ENCODE results near the gene TES.
"Not testable (repeated sequence)": the region's sequence is repeated elsewhere in the genome, so short reads cannot be mapped to it uniquely, and the experiment has no call there.

TES gene

GRCh38 chr7:116239434-116239833 is 29.1 kb downstream of the TES start:
- Histone ChIP-seq H3K27ac (ENCODE audit: low read depth, low read length) (no peak overlapping the region), H3K4me3 (ENCODE audit: low read depth in 1 of 2, low read length in 2 of 2) (no peak overlapping the region), H3K9ac (ENCODE audit: low read depth in 1 of 2, low read length in 2 of 2) (no peak overlapping the region), H3K36me3 (ENCODE audit: control insufficient read depth in 1 of 2, insufficient read depth in 2 of 2, low read length in 2 of 2) (peaks cover 5 to 6% of the 10 kb centered on the region in 2 donors), H3K9me3 (ENCODE audit: control insufficient read depth in 1 of 2, low read length in 2 of 2) (peaks cover 0 to 2% of the 10 kb centered on the region in 2 donors), H3K27me3 (ENCODE audit: control insufficient read depth in 1 of 2, insufficient read depth in 2 of 2, low read length in 2 of 2) (no peaks in the 10 kb centered on the region), H3K4me1 (ENCODE audit: control insufficient read depth in 1 of 2, insufficient read depth in 2 of 2, low read length in 2 of 2) (peaks cover 0 to 17% of the 10 kb centered on the region in 2 donors)

- peaks cover 0 to 17% of the 10 kb centered on the region in 2 donors for H3K4me1 ChIP-seq (ENCODE audit: control insufficient read depth in 1 of 2, insufficient read depth in 2 of 2, low read length in 2 of 2)
- no peaks in the 10 kb centered on the region for H3K27me3 ChIP-seq (ENCODE audit: control insufficient read depth in 1 of 2, insufficient read depth in 2 of 2, low read length in 2 of 2)
- peaks cover 0 to 2% of the 10 kb centered on the region in 2 donors for H3K9me3 ChIP-seq (ENCODE audit: control insufficient read depth in 1 of 2, low read length in 2 of 2)
- no peak overlapping the region for H3K4me3 ChIP-seq (ENCODE audit: low read depth in 1 of 2, low read length in 2 of 2)
- peaks cover 5 to 13% of the 10 kb centered on the region in 2 donors for H3K36me3 ChIP-seq (ENCODE audit: control insufficient read depth in 1 of 2, insufficient read depth in 2 of 2, low read length in 2 of 2)
- no peak overlapping the region for H3K9ac ChIP-seq (ENCODE audit: low read depth in 1 of 2, low read length in 2 of 2)
- H3K27ac ChIP-seq (ENCODE audit: low read depth, low read length) = no peak overlapping the region
Observed at GRCh38 chr7:116240024-116240668, 29.8 kb downstream of the TES start.

- Histone ChIP-seq H3K9ac (ENCODE audit: low read depth in 1 of 2, low read length in 2 of 2) (no peak overlapping the region), H3K4me1 (ENCODE audit: control insufficient read depth in 1 of 2, insufficient read depth in 2 of 2, low read length in 2 of 2) (peaks cover 0 to 17% of the 10 kb centered on the region in 2 donors), H3K27me3 (ENCODE audit: control insufficient read depth in 1 of 2, insufficient read depth in 2 of 2, low read length in 2 of 2) (no peaks in the 10 kb centered on the region), H3K9me3 (ENCODE audit: control insufficient read depth in 1 of 2, low read length in 2 of 2) (peaks cover 0 to 2% of the 10 kb centered on the region in 2 donors), H3K36me3 (ENCODE audit: control insufficient read depth in 1 of 2, insufficient read depth in 2 of 2, low read length in 2 of 2) (peaks cover 5 to 13% of the 10 kb centered on the region in 2 donors), H3K27ac (ENCODE audit: low read depth, low read length) (no peak overlapping the region), H3K4me3 (ENCODE audit: low read depth in 1 of 2, low read length in 2 of 2) (no peak overlapping the region)
Observed at GRCh38 chr7:116241291-116241690, 31.0 kb downstream of the TES start.

GRCh38 chr7:116242178-116242577 is 31.8 kb downstream of the TES start:
- no peak overlapping the region for H3K27ac ChIP-seq (ENCODE audit: low read depth, low read length)
- H3K27me3 ChIP-seq (ENCODE audit: control insufficient read depth in 1 of 2, insufficient read depth in 2 of 2, low read length in 2 of 2) = no peaks in the 10 kb centered on the region
- H3K4me1 ChIP-seq (ENCODE audit: control insufficient read depth in 1 of 2, insufficient read depth in 2 of 2, low read length in 2 of 2) = peaks cover 0 to 17% of the 10 kb centered on the region in 2 donors
- peaks cover 0 to 2% of the 10 kb centered on the region in 2 donors for H3K9me3 ChIP-seq (ENCODE audit: control insufficient read depth in 1 of 2, low read length in 2 of 2)
- no peak overlapping the region for H3K9ac ChIP-seq (ENCODE audit: low read depth in 1 of 2, low read length in 2 of 2)
- H3K36me3 ChIP-seq (ENCODE audit: control insufficient read depth in 1 of 2, insufficient read depth in 2 of 2, low read length in 2 of 2) = peaks cover 5 to 8% of the 10 kb centered on the region in 2 donors
- H3K4me3 ChIP-seq (ENCODE audit: low read depth in 1 of 2, low read length in 2 of 2) = no peak overlapping the region

- Histone ChIP-seq H3K9me3 (ENCODE audit: control insufficient read depth in 1 of 2, low read length in 2 of 2) (peaks cover 0 to 2% of the 10 kb centered on the region in 2 donors), H3K27me3 (ENCODE audit: control insufficient read depth in 1 of 2, insufficient read depth in 2 of 2, low read length in 2 of 2) (no peaks in the 10 kb centered on the region), H3K36me3 (ENCODE audit: control insufficient read depth in 1 of 2, insufficient read depth in 2 of 2, low read length in 2 of 2) (peaks cover 0 to 8% of the 10 kb centered on the region in 2 donors), H3K4me3 (ENCODE audit: low read depth in 1 of 2, low read length in 2 of 2) (no peak overlapping the region), H3K27ac (ENCODE audit: low read depth, low read length) (no peak overlapping the region), H3K9ac (ENCODE audit: low read depth in 1 of 2, low read length in 2 of 2) (no peak overlapping the region), H3K4me1 (ENCODE audit: control insufficient read depth in 1 of 2, insufficient read depth in 2 of 2, low read length in 2 of 2) (peaks cover 0 to 17% of the 10 kb centered on the region in 2 donors)
Observed at GRCh38 chr7:116242759-116243158, 32.4 kb downstream of the TES start.

GRCh38 chr7:116244803-116245202 is 34.5 kb downstream of the TES start:
- not testable (repeated sequence) for H3K27ac ChIP-seq (ENCODE audit: low read depth, low read length); H3K27me3 ChIP-seq (ENCODE audit: control insufficient read depth in 1 of 2, insufficient read depth in 2 of 2, low read length in 2 of 2); H3K4me1 ChIP-seq (ENCODE audit: control insufficient read depth in 1 of 2, insufficient read depth in 2 of 2, low read length in 2 of 2); H3K9me3 ChIP-seq (ENCODE audit: control insufficient read depth in 1 of 2, low read length in 2 of 2); H3K9ac ChIP-seq (ENCODE audit: low read depth in 1 of 2, low read length in 2 of 2); H3K4me3 ChIP-seq (ENCODE audit: low read depth in 1 of 2, low read length in 2 of 2)
- peaks cover 0 to 13% of the 10 kb centered on the region in 2 donors for H3K36me3 ChIP-seq (ENCODE audit: control insufficient read depth in 1 of 2, insufficient read depth in 2 of 2, low read length in 2 of 2)

- Histone ChIP-seq H3K9ac (ENCODE audit: low read depth in 1 of 2, low read length in 2 of 2) (no peak overlapping the region), H3K4me3 (ENCODE audit: low read depth in 1 of 2, low read length in 2 of 2) (no peak overlapping the region), H3K27ac (ENCODE audit: low read depth, low read length) (no peak overlapping the region), H3K27me3 (ENCODE audit: control insufficient read depth in 1 of 2, insufficient read depth in 2 of 2, low read length in 2 of 2) (no peaks in the 10 kb centered on the region), H3K4me1 (ENCODE audit: control insufficient read depth in 1 of 2, insufficient read depth in 2 of 2, low read length in 2 of 2) (peaks cover 0 to 3% of the 10 kb centered on the region in 2 donors), H3K9me3 (ENCODE audit: control insufficient read depth in 1 of 2, low read length in 2 of 2) (peaks cover 0 to 2% of the 10 kb centered on the region in 2 donors), H3K36me3 (ENCODE audit: control insufficient read depth in 1 of 2, insufficient read depth in 2 of 2, low read length in 2 of 2) (peaks cover 4 to 22% of the 10 kb centered on the region in 2 donors)
Observed at GRCh38 chr7:116246357-116246756, 36.0 kb downstream of the TES start.

GRCh38 chr7:116249969-116250553 is 39.7 kb downstream of the TES start:
- Histone ChIP-seq H3K36me3 (ENCODE audit: control insufficient read depth in 1 of 2, insufficient read depth in 2 of 2, low read length in 2 of 2) (peaks cover 20 to 34% of the 10 kb centered on the region in 2 donors), H3K9me3 (ENCODE audit: control insufficient read depth in 1 of 2, low read length in 2 of 2) (no peaks in the 10 kb centered on the region), H3K27ac (ENCODE audit: low read depth, low read length) (no peak overlapping the region), H3K27me3 (ENCODE audit: control insufficient read depth in 1 of 2, insufficient read depth in 2 of 2, low read length in 2 of 2) (no peaks in the 10 kb centered on the region), H3K4me1 (ENCODE audit: control insufficient read depth in 1 of 2, insufficient read depth in 2 of 2, low read length in 2 of 2) (no peaks in the 10 kb centered on the region), H3K4me3 (ENCODE audit: low read depth in 1 of 2, low read length in 2 of 2) (no peak overlapping the region), H3K9ac (ENCODE audit: low read depth in 1 of 2, low read length in 2 of 2) (no peak overlapping the region)

- Histone ChIP-seq H3K27me3 (ENCODE audit: control insufficient read depth in 1 of 2, insufficient read depth in 2 of 2, low read length in 2 of 2) (no peaks in the 10 kb centered on the region), H3K36me3 (ENCODE audit: control insufficient read depth in 1 of 2, insufficient read depth in 2 of 2, low read length in 2 of 2) (peaks cover 20 to 42% of the 10 kb centered on the region in 2 donors), H3K9ac (ENCODE audit: low read depth in 1 of 2, low read length in 2 of 2) (no peak overlapping the region), H3K9me3 (ENCODE audit: control insufficient read depth in 1 of 2, low read length in 2 of 2) (no peaks in the 10 kb centered on the region), H3K4me3 (ENCODE audit: low read depth in 1 of 2, low read length in 2 of 2) (no peak overlapping the region), H3K27ac (ENCODE audit: low read depth, low read length) (no peak overlapping the region), H3K4me1 (ENCODE audit: control insufficient read depth in 1 of 2, insufficient read depth in 2 of 2, low read length in 2 of 2) (no peaks in the 10 kb centered on the region)
Observed at GRCh38 chr7:116251675-116252074, 41.3 kb downstream of the TES start.

- no peaks in the 10 kb centered on the region for H3K27me3 ChIP-seq (ENCODE audit: control insufficient read depth in 1 of 2, insufficient read depth in 2 of 2, low read length in 2 of 2)
- H3K9ac ChIP-seq (ENCODE audit: low read depth in 1 of 2, low read length in 2 of 2) = no peak overlapping the region
- no peaks in the 10 kb centered on the region for H3K4me1 ChIP-seq (ENCODE audit: control insufficient read depth in 1 of 2, insufficient read depth in 2 of 2, low read length in 2 of 2)
- H3K9me3 ChIP-seq (ENCODE audit: control insufficient read depth in 1 of 2, low read length in 2 of 2) = no peaks in the 10 kb centered on the region
- H3K4me3 ChIP-seq (ENCODE audit: low read depth in 1 of 2, low read length in 2 of 2) = no peak overlapping the region
- peaks cover 22 to 46% of the 10 kb centered on the region in 2 donors for H3K36me3 ChIP-seq (ENCODE audit: control insufficient read depth in 1 of 2, insufficient read depth in 2 of 2, low read length in 2 of 2)
- no peak overlapping the region for H3K27ac ChIP-seq (ENCODE audit: low read depth, low read length)
Observed at GRCh38 chr7:116252249-116252648, 41.9 kb downstream of the TES start.

All from duodenal mucosa (tissue), 2 donors.